Measurements from ENCODE around the gene NSDHL.
"Not testable (repeated sequence)": the region's sequence is repeated elsewhere in the genome, so short reads cannot be mapped to it uniquely, and the experiment has no call there.

NSDHL gene

GRCh38 chrX:152830312-152831305 lies at the start of gene NSDHL, which contains the start of gene CETN2:
NSDHL (plus strand) TSS chrX:152831063; CDS start chrX:152846325, 15,262 bp downstream.
CETN2 (minus strand) TSS chrX:152830757; CDS start chrX:152830710, 47 bp downstream.
- peak; percentile 92 for DNase-seq

DNA sequence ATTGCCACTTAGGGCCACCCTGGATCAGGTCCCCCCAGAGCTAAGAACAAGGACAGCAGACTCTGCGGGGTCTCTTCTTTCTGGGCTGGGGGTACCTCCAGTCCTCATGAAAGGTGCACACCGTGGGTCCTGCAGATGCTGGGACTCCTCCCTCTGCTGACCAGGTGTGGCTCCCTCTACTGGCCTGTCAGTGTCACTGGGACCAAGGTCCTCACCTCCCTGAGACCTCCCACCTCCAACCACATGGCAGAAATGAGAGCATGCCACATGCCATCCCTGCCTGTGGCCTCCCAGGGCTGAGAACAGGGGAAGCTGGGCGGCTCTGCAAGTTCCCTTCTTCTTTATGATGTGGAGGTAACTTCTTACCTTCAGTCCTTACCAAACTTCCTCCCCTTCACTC lies 43.8 kb upstream of the NSDHL start:
- not testable (repeated sequence) for DNase-seq

- DNase-seq: no peak
Observed at GRCh38 chrX:152798945-152799344, 31.9 kb upstream of the NSDHL start.

GRCh38 chrX:152806035-152806434 lies 24.8 kb upstream of the NSDHL start:
- DNase-seq: no peak

GRCh38 chrX:152810403-152810802 lies 20.5 kb upstream of the NSDHL start:
- DNase-seq: peak; percentile 1

DNA sequence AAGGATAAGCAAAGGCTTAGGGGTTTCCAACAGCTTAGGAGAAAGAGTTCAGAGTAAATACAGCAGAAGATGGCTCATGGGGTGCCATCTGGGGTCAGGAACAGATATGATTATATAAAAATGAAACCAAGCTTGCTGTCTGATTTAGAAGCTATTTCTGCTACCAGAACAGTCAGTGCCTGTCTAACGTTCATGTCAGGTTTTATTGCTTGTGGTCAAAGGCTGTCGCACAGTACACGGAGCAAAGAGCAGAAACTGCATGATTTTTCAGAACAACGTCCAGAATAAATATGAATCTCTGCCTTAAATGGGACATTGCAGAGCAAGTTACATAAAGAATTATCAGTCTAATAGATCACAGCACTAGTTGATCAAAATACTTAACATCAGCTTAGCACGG lies 17.7 kb upstream of the NSDHL start:
- no peak for DNase-seq

GRCh38 chrX:152814048-152814447 lies 16.8 kb upstream of the NSDHL start:
- no peak for DNase-seq

DNA sequence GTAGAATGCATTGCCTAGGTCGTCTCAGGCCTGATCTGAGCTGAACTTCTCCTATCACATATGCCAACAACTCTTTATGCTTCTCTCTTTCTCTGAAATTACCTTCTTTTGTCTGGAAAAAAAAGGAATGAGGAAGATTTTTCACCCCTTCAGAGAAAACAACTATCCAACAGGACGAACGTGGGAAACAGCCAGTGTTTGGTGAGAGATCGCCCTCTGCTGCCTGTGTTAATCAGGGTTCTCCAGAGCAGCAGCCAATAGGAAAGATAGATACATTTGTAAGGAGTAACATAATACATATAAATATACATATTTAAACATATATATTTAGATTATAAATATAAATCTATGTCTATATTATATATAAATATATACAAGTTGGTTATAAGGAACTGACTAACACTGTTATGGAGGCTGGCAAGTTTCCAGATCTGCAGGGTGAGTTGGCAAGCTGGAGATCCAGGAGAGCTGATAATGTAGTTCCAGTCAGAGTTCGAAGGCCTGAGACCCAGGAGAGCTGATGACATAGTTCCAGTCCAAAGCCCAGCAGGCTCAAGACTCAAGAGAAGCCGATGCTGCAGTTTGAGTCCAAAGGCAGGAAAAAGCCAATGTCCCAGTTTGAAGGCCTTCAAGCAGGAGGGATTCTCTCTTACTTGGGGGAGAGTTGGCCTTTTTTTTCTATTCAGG lies 13.6 kb upstream of the NSDHL start:
- DNase-seq: peak; percentile 46

DNA sequence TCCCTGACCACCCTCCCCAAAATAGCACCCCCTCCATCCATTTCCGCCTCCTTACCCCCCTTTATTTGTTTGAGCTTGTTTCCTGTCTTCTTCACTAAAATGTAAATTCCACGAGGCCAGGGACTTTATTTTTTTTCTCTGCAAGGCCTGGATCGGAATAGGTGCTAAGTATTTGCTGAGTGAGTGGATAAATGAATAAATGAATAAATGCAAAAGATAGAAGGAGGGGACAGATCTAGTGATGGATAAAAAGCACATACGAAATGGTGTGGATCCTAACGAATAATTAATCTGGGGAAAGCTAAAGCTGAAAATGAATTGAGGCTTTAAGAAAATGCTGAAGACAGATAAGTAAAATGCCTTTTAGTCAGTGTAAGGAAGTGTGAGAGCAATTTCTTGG lies 12.5 kb upstream of the NSDHL start:
- no peak for DNase-seq

- no peak for DNase-seq
Observed at GRCh38 chrX:152819266-152819665, 11.6 kb upstream of the NSDHL start.

DNA sequence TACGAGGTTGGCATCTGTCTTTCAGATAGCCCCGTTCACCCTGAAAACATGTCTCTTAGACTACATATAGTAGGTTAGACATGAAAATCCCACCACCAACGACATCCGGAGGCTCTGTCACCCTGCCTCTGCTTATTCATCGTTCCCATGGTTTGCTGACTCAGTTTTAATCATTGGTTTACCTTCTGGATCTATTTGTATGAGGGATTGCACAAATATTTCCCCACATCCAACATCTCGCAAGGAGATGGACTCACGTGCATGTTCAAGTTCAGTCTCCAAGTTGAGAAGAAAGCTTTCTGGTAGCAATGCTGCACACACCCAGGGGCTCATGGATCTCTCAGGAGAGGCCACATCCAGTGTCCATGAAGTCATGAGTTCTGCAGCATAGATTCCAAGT lies 11.1 kb upstream of the NSDHL start:
- DNase-seq: no peak

GRCh38 chrX:152821145-152821765 lies 9.6 kb upstream of the NSDHL start:
- no peak for DNase-seq

DNA sequence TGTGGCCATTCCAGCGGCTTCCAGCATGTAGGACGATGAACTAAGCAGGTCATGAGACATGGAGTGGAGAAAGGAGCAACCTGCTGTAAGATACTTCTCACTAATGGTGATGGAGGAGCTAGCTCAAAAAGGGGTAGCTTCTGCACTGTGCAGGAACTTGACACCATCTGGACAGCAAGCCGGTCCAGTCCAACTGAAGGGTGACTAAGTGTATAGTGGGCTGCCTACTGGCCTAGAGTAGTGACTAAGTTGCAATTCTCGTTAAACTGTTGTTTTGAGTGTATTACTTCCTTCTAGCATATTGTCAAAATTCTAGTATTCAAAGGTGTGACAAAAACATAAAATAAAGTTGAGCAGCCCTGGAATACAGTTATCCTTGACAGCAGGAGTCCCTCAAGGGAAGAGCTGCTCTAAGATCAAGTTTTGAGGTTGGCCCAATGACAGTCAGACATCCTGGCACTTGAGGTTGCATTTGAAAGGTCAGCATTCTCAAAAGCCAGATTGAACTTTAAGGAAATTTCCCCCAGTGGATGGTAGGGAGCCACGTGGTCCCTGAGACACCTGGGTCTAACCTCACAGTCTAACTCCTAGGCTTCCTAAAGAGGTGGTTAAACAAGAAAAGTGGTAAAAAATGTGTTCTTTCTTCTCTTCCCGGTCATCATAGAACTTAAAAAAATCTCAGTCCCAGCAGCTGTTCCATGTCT lies 8.3 kb upstream of the NSDHL start:
- DNase-seq: no peak

- no peak for DNase-seq
Observed at GRCh38 chrX:152823657-152824056, 7.2 kb upstream of the NSDHL start.

- no peak for DNase-seq
Observed at GRCh38 chrX:152824841-152825374, 6.0 kb upstream of the NSDHL start.

- no peak for DNase-seq
Observed at GRCh38 chrX:152831391-152831790, 528 bp downstream of the NSDHL start.

DNA sequence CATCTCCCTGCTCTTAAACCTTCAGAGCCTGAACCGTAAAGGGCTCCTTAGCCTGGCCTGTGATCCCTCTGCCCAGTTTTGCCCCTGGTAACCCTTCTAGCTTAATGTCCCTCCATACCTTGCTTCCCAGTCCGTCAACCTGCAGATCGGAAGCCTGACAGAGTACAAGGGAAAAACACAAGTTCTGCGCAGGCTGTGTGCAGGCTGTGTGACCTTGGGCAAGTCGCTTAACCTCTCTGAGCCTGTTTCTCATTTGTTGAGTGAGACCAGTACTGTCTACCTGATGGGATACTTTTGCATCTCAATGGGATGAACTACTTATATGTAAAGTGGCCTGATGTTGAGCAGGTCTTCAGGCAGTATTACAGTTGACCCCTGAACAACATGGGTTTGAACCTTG lies 1.7 kb downstream of the NSDHL start:
- DNase-seq: no peak

GRCh38 chrX:152833378-152833777 lies 2.5 kb downstream of the NSDHL start:
- no peak for DNase-seq

DNA sequence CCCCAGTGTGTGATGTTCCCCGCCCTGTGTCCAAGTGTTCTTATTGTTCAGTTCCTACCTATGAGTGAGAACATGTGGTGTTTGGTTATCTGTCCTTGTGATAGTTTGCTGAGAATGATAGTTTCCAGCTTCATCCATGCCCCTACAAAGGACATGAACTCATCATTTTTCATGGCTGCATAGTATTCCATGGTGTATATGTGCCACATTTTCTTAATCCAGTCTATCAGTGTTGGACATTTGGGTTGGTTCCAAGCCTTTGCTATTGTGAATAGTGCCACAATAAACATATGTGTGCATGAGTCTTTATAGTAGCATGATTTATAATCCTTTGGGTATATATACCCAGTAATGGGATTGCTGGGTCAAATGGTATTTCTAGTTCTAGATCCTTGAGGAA lies 4.6 kb downstream of the NSDHL start:
- DNase-seq: not testable (repeated sequence)

DNA sequence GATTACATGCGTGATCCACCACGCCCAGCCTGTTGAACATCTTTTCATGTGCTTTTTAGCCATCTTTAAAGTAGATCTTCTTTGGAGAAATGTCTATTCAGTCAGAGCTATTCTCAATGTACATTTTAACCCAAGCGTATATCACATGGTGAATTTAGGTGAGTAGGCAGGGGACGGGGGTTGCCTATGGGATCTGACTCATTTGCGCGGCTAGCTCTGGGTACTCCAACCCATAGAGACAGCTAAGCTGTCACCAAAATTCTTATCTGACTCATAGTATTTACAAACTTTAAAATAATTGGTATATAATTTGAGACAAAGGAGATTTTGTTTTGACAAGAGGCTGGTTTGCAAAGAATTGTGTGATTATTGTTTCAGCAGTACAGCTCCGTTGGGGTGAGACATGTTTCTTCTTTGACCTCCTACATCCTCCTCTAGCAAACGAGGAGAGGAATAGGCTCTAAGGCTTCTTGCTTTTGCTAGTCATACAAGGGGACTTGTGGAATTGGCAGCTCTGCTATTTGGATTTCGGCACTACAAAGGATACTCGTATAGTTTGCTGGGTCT lies 12.0 kb downstream of the NSDHL start:
- no peak for DNase-seq

DNA sequence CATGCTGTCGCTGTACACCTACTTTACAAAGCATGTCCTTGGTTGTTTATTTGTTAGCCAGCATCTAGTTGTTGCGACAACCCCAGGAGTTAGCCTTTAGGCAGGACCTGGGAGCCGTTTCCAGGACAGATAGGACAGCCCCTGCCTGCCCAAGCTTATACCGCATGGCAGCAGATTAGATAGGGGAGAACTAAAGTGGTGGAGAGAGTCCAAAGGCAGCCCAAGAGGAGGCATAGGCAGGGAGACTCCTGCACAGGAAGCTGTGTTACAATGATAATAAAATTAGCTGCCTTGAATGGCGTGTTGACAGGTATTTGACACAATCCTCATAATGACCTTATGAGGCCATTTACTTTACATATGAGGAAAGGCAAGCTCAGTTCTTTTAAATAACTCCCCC lies 13.0 kb downstream of the NSDHL start:
- DNase-seq: no peak

DNA sequence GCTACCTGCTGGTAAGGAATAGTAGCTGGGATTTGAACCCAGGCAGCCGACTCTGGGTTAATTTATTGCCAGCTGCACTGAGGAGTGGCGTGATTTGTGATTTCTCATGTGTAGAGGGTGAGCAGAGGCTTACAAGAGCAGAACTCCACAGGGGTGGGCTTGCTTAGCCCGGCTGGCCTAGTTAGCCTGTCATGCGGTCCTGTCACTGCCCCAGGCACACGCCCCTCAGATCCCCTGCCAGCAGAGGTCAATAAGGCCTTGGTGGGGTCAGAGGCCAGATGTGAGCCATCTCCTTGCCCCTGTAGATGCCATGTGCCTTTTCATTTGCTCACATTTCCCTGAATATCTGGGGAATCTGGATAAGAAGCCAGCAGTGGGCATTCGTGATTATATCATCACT lies 13.4 kb downstream of the NSDHL start:
- DNase-seq: no peak

Measured in midbrain (tissue), 1 donor.